ENCODE data around the gene MSH5. TPM values are rescaled to one million over a fixed set of nuclear protein-coding genes. Genes with fewer than 3 reads are reported as not detected.

Gene MSH5
- polyA plus RNA-seq, 2 of the 4 experiments (the other 2 are of a cell fraction) = 17.4 to 36.5 TPM

- no peaks in the 10 kb centered on the region for H3K4me1 ChIP-seq
Measured at GRCh38 chr6:31784098-31784925, 44.5 kb downstream of the MSH5 start.

GRCh38 chr6:31785475-31785874, 45.7 kb downstream of the MSH5 start:
- no peaks in the 10 kb centered on the region for H3K4me1 ChIP-seq
- ATAC-seq = no peak
- no peak overlapping the region for H3K4me3 ChIP-seq
- H3K4me2 ChIP-seq = no peak overlapping the region
- no peaks in the 10 kb centered on the region for H3K9me3 ChIP-seq
- TF ChIP-seq MAX (IDR thresholded peaks at IDR 0.05) (no peak), KDM5A (IDR thresholded peaks at IDR 0.05) (no peak), HOXB13 (CRISPR knock-in tag; IDR thresholded peaks at IDR 0.05; ENCODE audit: low read depth) (no peak)
- FAIRE-seq = no peak
- CTCF ChIA-PET = interaction anchor here (0.6 to 1.7 kb wide), 8 partner anchors 9 to 45 kb away, joined by 3 to 6 read pairs (median 4); partner anchors contain the start of gene VARS1
- POLR2A ChIA-PET = interaction anchor here (1.4 to 1.5 kb wide), 2 partner anchors 30 to 42 kb away, joined by 3 read pairs; partner anchors contain the start of genes HSPA1A, HSPA1B and HSPA1L
- H3K27ac ChIP-seq = no peak overlapping the region
- 97% methylated on average over 4 of the region's 11 CpGs for WGBS (ENCODE audit: missing lambda C conversion rate)
- DNase-seq (ENCODE audit: low read depth in 1 of 2, low spot score in 1 of 2) = no peak

More at GRCh38 chr6:31784098-31784925, 44.5 kb downstream of the MSH5 start:
- Histone ChIP-seq H3K4me2 (no peak overlapping the region), H3K27ac (no peak overlapping the region), H3K4me3 (no peak overlapping the region), H3K9me3 (no peaks in the 10 kb centered on the region)
- CTCF ChIA-PET = interaction anchor here (0.8 to 1.7 kb wide), 4 partner anchors 9 to 46 kb away, joined by 3 to 4 read pairs (median 4); no protein-coding TSS in a partner anchor
- ATAC-seq (no peak), FAIRE-seq (no peak), DNase-seq (ENCODE audit: low read depth in 1 of 2, low spot score in 1 of 2) (no peak)
- WGBS (ENCODE audit: missing lambda C conversion rate) = 92% methylated on average over 13 of the region's 15 CpGs
- 0 out of 5 replicates have a peak, but pooled peaks of 1 of the 2 experiments have one; percentile 22 for TF ChIP-seq JUN (IDR thresholded peaks at IDR 0.05)
- no peak for TF ChIP-seq HMGXB4 (CRISPR knock-in tag; IDR thresholded peaks at IDR 0.05; ENCODE audit: borderline replicate concordance)
- POLR2A ChIA-PET = interaction anchor here (1.4 kb wide), 1 partner anchor 43 kb away, joined by 3 read pairs; the partner anchor contains the start of gene HSPA1B

- no peak overlapping the region for H3K4me3 ChIP-seq
Measured at GRCh38 chr6:31791324-31792089, 51.7 kb downstream of the MSH5 start.

More at GRCh38 chr6:31791324-31792089, 51.7 kb downstream of the MSH5 start:
- Histone ChIP-seq H3K27ac (no peak overlapping the region), H3K4me1 (peaks cover 23% of the 10 kb centered on the region; the same call in 2 of the 3 replicates), H3K9me3 (no peaks in the 10 kb centered on the region), H3K4me2 (no peak overlapping the region)
- ATAC-seq (peak; percentile 38 to 70; a peak in 3 of 6 replicates), DNase-seq (ENCODE audit: low read depth in 1 of 2, low spot score in 1 of 2) (peak; percentile 33 to 77), FAIRE-seq (no peak)
- 69% methylated on average over 12 of the region's 12 CpGs for WGBS (ENCODE audit: missing lambda C conversion rate)
- 0 out of 3 replicates have a peak, but pooled peaks have one; percentile 22 for TF ChIP-seq SMC3 (IDR thresholded peaks at IDR 0.05)
- TF ChIP-seq HOXA7 (CRISPR knock-in tag; IDR thresholded peaks at IDR 0.05) = no peak
- TF ChIP-seq PHF8 (IDR thresholded peaks at IDR 0.05; ENCODE audit: borderline replicate concordance, low read depth) = no peak
- TF ChIP-seq JUNB (IDR thresholded peaks at IDR 0.05) = no peak
- peak; percentile 49 for TF ChIP-seq CTCF (IDR thresholded peaks at IDR 0.05)
- TF ChIP-seq RAD21 (conservative IDR thresholded peaks at IDR 0.05 in 1 of 2, IDR thresholded peaks at IDR 0.05 in 1 of 2) = no peak
- CTCF ChIA-PET = interaction anchor here (0.9 to 2.8 kb wide), 15 partner anchors 11 to 93 kb away, joined by 3 to 18 read pairs (median 4); partner anchors contain the start of genes CLIC1, DDAH2, HSPA1A and HSPA1L
- POLR2A ChIA-PET = interaction anchor here (0.5 to 1.9 kb wide), 4 partner anchors 24 to 52 kb away, joined by 3 to 8 read pairs (median 4); partner anchors contain the start of genes HSPA1A, HSPA1B and HSPA1L

All from A549 (cell line).